GM12864 (cell line): ENCODE results near the gene PKN3.
A peak's percentile ranks its signal among the peaks of the same experiment; 100 is the strongest.

Experiments used
- DNase-seq: peaks from one replicate; pipeline ENCODE4 v3.0.0-alpha.2; 2011; ENCODE audit warnings: low read depth
- H3K4me3 ChIP-seq: 2 replicates; pipeline ENCODE4 v1.5.1; 2011; ENCODE audit warnings: mild to moderate bottlenecking, low read depth, low read length, control low read depth
- TF ChIP-seq, protein P1 (sequence below): IDR thresholded peaks from 2 replicates; pipeline ENCODE4 v1.5.1; 2011; ENCODE audit warnings: low read depth, mild to moderate bottlenecking, moderate library complexity, low read length, control low read depth, inconsistent platforms; ENCODE audit errors: missing control alignments

Gene PKN3

DNA sequence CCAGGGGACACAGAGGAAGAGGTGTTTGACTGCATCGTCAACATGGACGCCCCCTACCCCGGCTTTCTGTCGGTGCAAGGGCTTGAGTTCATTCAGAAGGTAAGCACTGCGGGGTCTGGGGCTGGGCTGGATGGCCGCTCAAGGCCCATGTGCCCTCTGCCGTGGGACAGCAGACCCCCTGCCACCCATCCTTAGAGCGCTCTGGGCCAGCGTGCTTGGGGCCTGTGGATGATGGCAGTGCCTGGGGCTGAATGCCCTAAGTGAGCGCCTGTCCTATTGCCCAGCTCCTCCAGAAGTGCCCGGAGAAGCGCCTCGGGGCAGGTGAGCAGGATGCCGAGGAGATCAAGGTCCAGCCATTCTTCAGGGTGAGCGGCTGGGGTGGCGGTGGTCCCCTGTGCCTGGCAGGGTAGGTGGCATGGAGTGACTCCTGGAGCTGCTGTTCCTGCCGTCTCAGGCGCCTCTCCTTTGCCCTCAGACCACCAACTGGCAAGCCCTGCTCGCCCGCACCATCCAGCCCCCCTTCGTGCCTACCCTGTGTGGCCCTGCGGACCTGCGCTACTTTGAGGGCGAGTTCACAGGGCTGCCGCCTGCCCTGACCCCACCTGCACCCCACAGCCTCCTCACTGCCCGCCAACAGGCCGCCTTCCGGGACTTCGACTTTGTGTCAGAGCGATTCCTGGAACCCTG lies 17.8 kb downstream of the PKN3 start:
- TF ChIP-seq, protein P1, sequence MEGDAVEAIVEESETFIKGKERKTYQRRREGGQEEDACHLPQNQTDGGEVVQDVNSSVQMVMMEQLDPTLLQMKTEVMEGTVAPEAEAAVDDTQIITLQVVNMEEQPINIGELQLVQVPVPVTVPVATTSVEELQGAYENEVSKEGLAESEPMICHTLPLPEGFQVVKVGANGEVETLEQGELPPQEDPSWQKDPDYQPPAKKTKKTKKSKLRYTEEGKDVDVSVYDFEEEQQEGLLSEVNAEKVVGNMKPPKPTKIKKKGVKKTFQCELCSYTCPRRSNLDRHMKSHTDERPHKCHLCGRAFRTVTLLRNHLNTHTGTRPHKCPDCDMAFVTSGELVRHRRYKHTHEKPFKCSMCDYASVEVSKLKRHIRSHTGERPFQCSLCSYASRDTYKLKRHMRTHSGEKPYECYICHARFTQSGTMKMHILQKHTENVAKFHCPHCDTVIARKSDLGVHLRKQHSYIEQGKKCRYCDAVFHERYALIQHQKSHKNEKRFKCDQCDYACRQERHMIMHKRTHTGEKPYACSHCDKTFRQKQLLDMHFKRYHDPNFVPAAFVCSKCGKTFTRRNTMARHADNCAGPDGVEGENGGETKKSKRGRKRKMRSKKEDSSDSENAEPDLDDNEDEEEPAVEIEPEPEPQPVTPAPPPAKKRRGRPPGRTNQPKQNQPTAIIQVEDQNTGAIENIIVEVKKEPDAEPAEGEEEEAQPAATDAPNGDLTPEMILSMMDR = no peak
- no peak overlapping the region for H3K4me3 ChIP-seq
- no peak for DNase-seq

DNA sequence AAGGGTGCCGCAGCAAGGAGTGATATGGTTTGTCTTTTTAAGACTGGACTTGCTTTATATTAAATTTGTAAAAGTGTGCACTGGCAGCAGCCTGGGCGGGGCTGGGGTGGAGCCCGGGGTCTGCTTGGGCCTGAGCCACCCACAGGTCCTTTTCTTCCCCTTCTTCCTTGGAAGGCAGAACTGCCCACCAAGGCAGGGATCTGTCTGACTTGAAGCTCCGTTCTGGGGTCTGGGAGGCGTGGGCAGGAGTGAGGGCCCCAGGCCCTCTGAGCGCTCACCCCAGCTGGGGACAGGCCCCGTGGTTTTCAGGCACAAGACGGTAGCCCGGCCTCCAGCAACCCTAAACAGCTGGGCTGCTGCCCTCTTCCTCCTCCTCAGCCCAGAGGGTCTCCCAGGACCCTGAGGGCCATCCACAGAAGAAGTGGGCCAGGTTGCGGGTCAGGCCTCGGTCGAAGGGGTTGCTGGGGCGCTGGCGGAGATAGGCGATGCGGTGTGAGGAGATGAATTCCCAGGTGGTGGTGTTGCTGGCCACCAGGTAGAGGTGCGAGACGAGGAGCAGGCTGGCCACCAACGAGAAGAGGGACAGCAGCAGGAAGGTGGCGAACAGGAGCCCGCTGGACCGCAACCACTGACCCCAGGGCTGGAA lies 18.7 kb downstream of the PKN3 start:
- no peak overlapping the region for H3K4me3 ChIP-seq
- no peak for DNase-seq
- TF ChIP-seq, protein P1 = no peak

DNA sequence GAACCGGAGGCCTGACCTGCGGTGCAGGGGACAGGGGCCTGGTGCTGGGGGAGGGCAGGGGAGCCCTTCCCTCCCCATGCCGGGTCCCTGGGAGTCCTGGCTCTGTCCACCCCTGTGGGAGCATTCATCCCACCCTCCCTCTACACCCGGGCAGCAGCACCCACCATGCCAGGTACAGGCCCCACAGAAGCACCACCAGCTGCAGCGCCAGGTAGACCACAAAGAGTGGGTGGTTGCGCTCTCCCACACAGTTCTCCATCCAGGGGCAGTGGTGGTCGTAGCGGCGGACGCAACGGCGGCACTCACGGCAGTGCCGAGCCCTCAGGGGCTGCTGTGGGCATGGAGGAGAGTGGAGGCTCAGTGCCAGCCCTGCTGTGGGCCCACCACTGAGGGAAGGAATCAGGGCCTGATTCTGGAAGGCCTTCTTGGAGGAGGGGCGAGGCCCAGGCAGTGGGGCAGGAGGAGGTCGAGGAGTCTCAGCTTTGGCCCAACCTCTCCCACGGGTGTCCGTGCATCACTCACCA lies 19.2 kb downstream of the PKN3 start:
- DNase-seq = no peak
- no peak overlapping the region for H3K4me3 ChIP-seq
- TF ChIP-seq, protein P1 = no peak

DNA sequence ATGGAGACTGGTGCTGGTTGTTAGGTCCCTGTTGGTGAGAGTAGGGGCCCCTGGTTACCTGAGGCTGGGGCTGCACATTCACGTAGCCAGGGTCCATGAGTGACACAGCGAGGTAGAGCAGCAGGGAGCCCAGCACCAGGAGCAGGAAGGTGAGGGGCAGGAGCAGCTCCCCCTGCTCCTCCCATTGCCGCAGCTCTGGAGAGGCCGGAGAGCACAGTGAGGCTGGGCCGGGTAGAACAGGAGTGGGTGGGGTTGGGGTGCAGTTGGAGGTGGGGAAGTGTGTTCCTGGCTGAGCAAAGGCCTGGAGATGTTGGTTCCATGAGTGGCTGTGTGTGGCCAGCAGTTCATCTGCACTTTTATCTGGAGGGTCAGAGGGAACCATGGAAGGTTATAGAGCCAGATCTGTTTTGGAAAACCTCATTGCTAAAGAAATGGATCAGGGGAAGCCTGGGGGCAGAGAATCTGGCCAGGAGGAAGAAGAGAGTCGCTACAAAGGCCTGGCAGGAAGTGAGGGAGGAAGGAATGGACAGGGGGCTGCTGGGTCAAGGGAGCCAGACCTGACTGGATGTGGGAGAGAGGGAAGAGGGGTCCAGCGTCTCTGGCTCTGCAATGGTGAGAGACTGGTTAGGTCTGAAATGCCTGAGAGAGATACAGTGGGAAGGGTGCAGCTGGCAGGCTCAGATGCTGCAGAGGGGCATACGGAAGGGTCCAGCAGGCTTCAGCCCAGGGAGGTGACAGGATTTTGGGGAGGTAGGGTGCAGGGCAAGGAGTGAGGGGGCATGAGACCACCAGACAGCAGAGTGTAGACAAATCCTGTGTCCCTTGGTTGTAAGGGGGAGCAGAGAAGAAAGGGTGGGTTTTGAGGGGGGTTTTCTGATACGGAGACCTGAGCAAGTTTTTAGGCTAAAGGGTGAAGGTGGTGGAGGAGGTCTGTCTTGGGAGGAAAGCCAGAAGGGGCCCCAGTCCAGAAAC lies 20.4 kb downstream of the PKN3 start:
- no peak for DNase-seq
- H3K4me3 ChIP-seq = peak overlapping the region; percentile 79
- TF ChIP-seq, protein P1 = no peak

DNA sequence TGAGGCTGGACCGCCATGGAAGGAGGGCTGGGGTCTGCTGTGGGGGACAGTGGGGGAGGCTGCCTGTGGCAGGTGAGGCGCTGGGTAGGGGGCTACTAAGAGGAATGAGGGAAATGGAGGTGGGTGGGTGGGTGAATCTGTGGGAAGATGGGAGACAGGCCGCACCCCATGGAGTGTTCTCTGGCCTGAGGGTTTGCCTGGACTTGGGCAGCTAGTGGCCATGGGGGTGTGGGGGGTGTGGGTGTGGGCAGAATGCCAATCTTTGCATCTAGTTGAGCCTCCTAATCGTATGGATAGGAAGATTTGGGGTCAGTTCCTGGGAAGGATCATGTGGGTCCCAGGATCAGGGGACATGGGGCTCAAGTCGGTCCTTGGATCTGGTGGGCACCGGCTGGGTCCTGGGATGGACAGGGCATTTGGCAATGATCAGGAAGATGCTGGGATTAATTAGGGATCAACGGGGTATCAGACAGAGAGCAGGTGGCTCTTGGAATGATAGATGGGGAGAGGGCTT lies 21.1 kb downstream of the PKN3 start:
- no peak for DNase-seq
- TF ChIP-seq, protein P1 = no peak
- H3K4me3 ChIP-seq = peak overlapping the region; percentile 79

DNA sequence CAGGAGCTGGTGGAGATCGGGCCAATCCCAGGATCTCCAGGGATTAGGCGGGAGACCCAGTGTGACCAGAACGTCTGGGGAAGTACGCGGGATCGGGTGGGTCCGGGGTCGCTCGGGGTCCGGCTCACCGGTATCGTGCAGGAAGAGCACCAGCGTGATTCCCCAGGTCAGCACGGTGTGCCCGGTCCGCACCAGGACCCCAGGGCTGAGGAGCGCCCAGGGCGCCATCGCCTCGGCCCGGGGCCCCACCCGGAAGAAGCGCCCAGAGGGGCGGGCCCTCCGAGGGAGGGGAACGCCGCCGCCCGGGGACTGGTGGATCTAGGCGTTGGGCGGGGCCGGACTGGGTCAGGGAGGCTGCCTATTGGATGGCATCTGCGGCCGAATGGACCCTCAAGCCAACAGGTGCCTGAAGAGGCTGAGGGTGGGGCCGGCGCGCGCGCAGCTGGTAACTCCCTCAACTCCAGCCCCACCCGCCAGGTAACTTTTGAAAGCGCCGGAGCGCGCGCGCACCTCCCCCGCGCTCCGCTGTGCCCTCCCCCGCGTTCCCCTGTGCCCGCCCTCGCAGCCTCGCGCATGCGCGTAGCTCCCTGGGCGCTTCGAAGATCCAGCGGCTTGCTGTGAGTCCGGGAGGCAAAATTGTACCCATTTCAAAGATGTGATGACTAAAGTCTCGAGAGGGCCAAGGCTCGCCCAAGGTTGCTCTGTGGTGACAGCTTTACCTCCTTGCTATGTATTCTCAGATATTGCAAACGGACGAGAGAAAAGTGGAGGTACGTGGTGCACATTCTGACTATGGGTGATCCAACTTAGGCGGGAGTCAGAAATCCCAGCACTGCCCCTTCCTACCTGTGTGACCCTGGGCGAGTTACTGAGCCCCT lies 21.8 kb downstream of the PKN3 start, which contains the start of gene ZDHHC12:
TSS of gene ZDHHC12 (minus strand) at position 262 of the 878 bp plus-strand sequence. CDS start at position 228, 34 bp downstream.
- DNase-seq = peak; percentile 95
- H3K4me3 ChIP-seq = peak within 1 kb of the TSS; percentile 82
- TF ChIP-seq, protein P1 = no peak
